ENCODE results near the gene RTF1.
A peak's percentile ranks its signal among the peaks of the same experiment; 100 is the strongest.
"Not testable (repeated sequence)": the region's sequence is repeated elsewhere in the genome, so short reads cannot be mapped to it uniquely, and the experiment has no call there.

Gene RTF1

GRCh38 chr15:41416742-41417417 lies at the start of gene RTF1:
TSS of gene RTF1 (plus strand) at chr15:41417095. CDS start at chr15:41417116, 21 bp downstream.
- peak; percentile 92 to 97 for DNase-seq (ENCODE audit: low read depth in 1 of 2, low spot score in 1 of 2)

- no peak for DNase-seq (ENCODE audit: low read depth in 1 of 2, low spot score in 1 of 2)
Observed at GRCh38 chr15:41367418-41367817, 49.5 kb upstream of the RTF1 start.

- no peak for DNase-seq (ENCODE audit: low read depth in 1 of 2, low spot score in 1 of 2)
Observed at GRCh38 chr15:41377978-41378377, 38.9 kb upstream of the RTF1 start.

GRCh38 chr15:41383974-41384749 lies 32.7 kb upstream of the RTF1 start:
- not testable (repeated sequence) for DNase-seq (ENCODE audit: low read depth in 1 of 2, low spot score in 1 of 2)

GRCh38 chr15:41387646-41388045 lies 29.2 kb upstream of the RTF1 start:
- DNase-seq (ENCODE audit: low read depth in 1 of 2, low spot score in 1 of 2), result no peak

GRCh38 chr15:41392659-41393058 lies 24.2 kb upstream of the RTF1 start:
- DNase-seq (ENCODE audit: low read depth in 1 of 2, low spot score in 1 of 2), result no peak

- DNase-seq (ENCODE audit: low read depth in 1 of 2, low spot score in 1 of 2), result no peak
Observed at GRCh38 chr15:41394924-41395323, 22.0 kb upstream of the RTF1 start.

GRCh38 chr15:41396111-41396510 lies 20.8 kb upstream of the RTF1 start:
- no peak for DNase-seq (ENCODE audit: low read depth in 1 of 2, low spot score in 1 of 2)

GRCh38 chr15:41401904-41402267 lies 15.0 kb upstream of the RTF1 start:
- DNase-seq (ENCODE audit: low read depth in 1 of 2, low spot score in 1 of 2), result no peak

GRCh38 chr15:41407341-41407740 lies 9.6 kb upstream of the RTF1 start:
- DNase-seq (ENCODE audit: low read depth in 1 of 2, low spot score in 1 of 2), result no peak

- DNase-seq (ENCODE audit: low read depth in 1 of 2, low spot score in 1 of 2), result no peak
Observed at GRCh38 chr15:41408234-41408641, 8.7 kb upstream of the RTF1 start.

GRCh38 chr15:41411031-41411430 lies 5.9 kb upstream of the RTF1 start:
- no peak for DNase-seq (ENCODE audit: low read depth in 1 of 2, low spot score in 1 of 2)

GRCh38 chr15:41411441-41411840 lies 5.5 kb upstream of the RTF1 start:
- DNase-seq (ENCODE audit: low read depth in 1 of 2, low spot score in 1 of 2), result no peak

GRCh38 chr15:41416128-41416741 lies 660 bp upstream of the RTF1 start:
- no peak for DNase-seq (ENCODE audit: low read depth in 1 of 2, low spot score in 1 of 2)

GRCh38 chr15:41417418-41418195 lies 712 bp downstream of the RTF1 start:
- DNase-seq (ENCODE audit: low read depth in 1 of 2, low spot score in 1 of 2), result no peak

GRCh38 chr15:41423979-41424659 lies 7.2 kb downstream of the RTF1 start:
- DNase-seq (ENCODE audit: low read depth in 1 of 2, low spot score in 1 of 2), result no peak

GRCh38 chr15:41424809-41425208 lies 7.9 kb downstream of the RTF1 start:
- DNase-seq (ENCODE audit: low read depth in 1 of 2, low spot score in 1 of 2), result no peak

GRCh38 chr15:41425907-41426306 lies 9.0 kb downstream of the RTF1 start:
- not testable (repeated sequence) for DNase-seq (ENCODE audit: low read depth in 1 of 2, low spot score in 1 of 2)

GRCh38 chr15:41429003-41429890 lies 12.4 kb downstream of the RTF1 start:
- no peak for DNase-seq (ENCODE audit: low read depth in 1 of 2, low spot score in 1 of 2)
